Measurements from ENCODE around the gene MRPS11.
"Not testable (repeated sequence)": the region's sequence is repeated elsewhere in the genome, so short reads cannot be mapped to it uniquely, and the experiment has no call there.

Gene MRPS11

GRCh38 chr15:88467073-88467934 lies at the start of gene MRPS11, which contains the start of gene MRPL46:
Gene MRPS11, plus strand, starts transcription at chr15:88467708. Its CDS starts 10 bp downstream, at chr15:88467718.
Gene MRPL46, minus strand, starts transcription at chr15:88467388. Its CDS starts 11 bp downstream, at chr15:88467377.
- peaks cover 23 to 40% of the 10 kb centered on the region in 2 donors for H3K36me3 ChIP-seq (ENCODE audit: control insufficient read depth in 1 of 2, insufficient read depth in 2 of 2, low read length in 2 of 2)
- no peaks in the 10 kb centered on the region for H3K9me3 ChIP-seq (ENCODE audit: control insufficient read depth in 1 of 2, low read length in 2 of 2)

GRCh38 chr15:88419830-88420229 lies 47.7 kb upstream of the MRPS11 start:
- no peaks in the 10 kb centered on the region for H3K9me3 ChIP-seq (ENCODE audit: control insufficient read depth in 1 of 2, low read length in 2 of 2)
- no peaks in the 10 kb centered on the region for H3K27me3 ChIP-seq (ENCODE audit: low read depth, low read length)
- H3K36me3 ChIP-seq (ENCODE audit: control insufficient read depth in 1 of 2, insufficient read depth in 2 of 2, low read length in 2 of 2) = no peaks in the 10 kb centered on the region
- no peak overlapping the region for H3K27ac ChIP-seq (ENCODE audit: low read length)
- H3K4me3 ChIP-seq (ENCODE audit: low read depth in 1 of 2, low read length in 2 of 2) = no peak overlapping the region
- H3K4me1 ChIP-seq (ENCODE audit: control insufficient read depth in 1 of 2, insufficient read depth in 2 of 2, low read length in 2 of 2) = no peaks in the 10 kb centered on the region

More at GRCh38 chr15:88467073-88467934, at the start of gene MRPS11, which contains the start of gene MRPL46:
- Histone ChIP-seq H3K27ac (ENCODE audit: low read length) (peak within 1 kb of the TSS; percentile 91), H3K4me3 (ENCODE audit: low read depth in 1 of 2, low read length in 2 of 2) (peak within 1 kb of the TSS; percentile 89 to 98), H3K27me3 (ENCODE audit: low read depth, low read length) (no peaks in the 10 kb centered on the region), H3K4me1 (ENCODE audit: control insufficient read depth in 1 of 2, insufficient read depth in 2 of 2, low read length in 2 of 2) (peaks cover 8 to 26% of the 10 kb centered on the region in 2 donors)

- H3K27me3 ChIP-seq (ENCODE audit: low read depth, low read length) = no peaks in the 10 kb centered on the region
- no peak overlapping the region for H3K27ac ChIP-seq (ENCODE audit: low read length)
- no peaks in the 10 kb centered on the region for H3K36me3 ChIP-seq (ENCODE audit: control insufficient read depth in 1 of 2, insufficient read depth in 2 of 2, low read length in 2 of 2)
- no peaks in the 10 kb centered on the region for H3K9me3 ChIP-seq (ENCODE audit: control insufficient read depth in 1 of 2, low read length in 2 of 2)
- no peak overlapping the region for H3K4me3 ChIP-seq (ENCODE audit: low read depth in 1 of 2, low read length in 2 of 2)
- H3K4me1 ChIP-seq (ENCODE audit: control insufficient read depth in 1 of 2, insufficient read depth in 2 of 2, low read length in 2 of 2) = no peaks in the 10 kb centered on the region
Measured at GRCh38 chr15:88423331-88423730, 44.2 kb upstream of the MRPS11 start.

- Histone ChIP-seq H3K4me1 (ENCODE audit: control insufficient read depth in 1 of 2, insufficient read depth in 2 of 2, low read length in 2 of 2) (no peaks in the 10 kb centered on the region), H3K9me3 (ENCODE audit: control insufficient read depth in 1 of 2, low read length in 2 of 2) (no peaks in the 10 kb centered on the region), H3K27ac (ENCODE audit: low read length) (no peak overlapping the region), H3K36me3 (ENCODE audit: control insufficient read depth in 1 of 2, insufficient read depth in 2 of 2, low read length in 2 of 2) (no peaks in the 10 kb centered on the region), H3K4me3 (ENCODE audit: low read depth in 1 of 2, low read length in 2 of 2) (no peak overlapping the region), H3K27me3 (ENCODE audit: low read depth, low read length) (no peaks in the 10 kb centered on the region)
Measured at GRCh38 chr15:88426304-88426703, 41.2 kb upstream of the MRPS11 start.

GRCh38 chr15:88428053-88428452 lies 39.5 kb upstream of the MRPS11 start:
- Histone ChIP-seq H3K4me3 (ENCODE audit: low read depth in 1 of 2, low read length in 2 of 2) (no peak overlapping the region), H3K36me3 (ENCODE audit: control insufficient read depth in 1 of 2, insufficient read depth in 2 of 2, low read length in 2 of 2) (no peaks in the 10 kb centered on the region), H3K4me1 (ENCODE audit: control insufficient read depth in 1 of 2, insufficient read depth in 2 of 2, low read length in 2 of 2) (no peaks in the 10 kb centered on the region), H3K27me3 (ENCODE audit: low read depth, low read length) (no peaks in the 10 kb centered on the region), H3K9me3 (ENCODE audit: control insufficient read depth in 1 of 2, low read length in 2 of 2) (no peaks in the 10 kb centered on the region), H3K27ac (ENCODE audit: low read length) (no peak overlapping the region)

GRCh38 chr15:88428805-88429605 lies 38.5 kb upstream of the MRPS11 start:
- no peak overlapping the region for H3K4me3 ChIP-seq (ENCODE audit: low read depth in 1 of 2, low read length in 2 of 2)
- no peak overlapping the region for H3K27ac ChIP-seq (ENCODE audit: low read length)
- H3K4me1 ChIP-seq (ENCODE audit: control insufficient read depth in 1 of 2, insufficient read depth in 2 of 2, low read length in 2 of 2) = no peaks in the 10 kb centered on the region
- no peaks in the 10 kb centered on the region for H3K36me3 ChIP-seq (ENCODE audit: control insufficient read depth in 1 of 2, insufficient read depth in 2 of 2, low read length in 2 of 2)
- H3K27me3 ChIP-seq (ENCODE audit: low read depth, low read length) = no peaks in the 10 kb centered on the region
- H3K9me3 ChIP-seq (ENCODE audit: control insufficient read depth in 1 of 2, low read length in 2 of 2) = no peaks in the 10 kb centered on the region

GRCh38 chr15:88430051-88430450 lies 37.5 kb upstream of the MRPS11 start:
- Histone ChIP-seq H3K4me3 (ENCODE audit: low read depth in 1 of 2, low read length in 2 of 2) (no peak overlapping the region), H3K27me3 (ENCODE audit: low read depth, low read length) (no peaks in the 10 kb centered on the region), H3K27ac (ENCODE audit: low read length) (no peak overlapping the region), H3K9me3 (ENCODE audit: control insufficient read depth in 1 of 2, low read length in 2 of 2) (no peaks in the 10 kb centered on the region), H3K36me3 (ENCODE audit: control insufficient read depth in 1 of 2, insufficient read depth in 2 of 2, low read length in 2 of 2) (no peaks in the 10 kb centered on the region), H3K4me1 (ENCODE audit: control insufficient read depth in 1 of 2, insufficient read depth in 2 of 2, low read length in 2 of 2) (no peaks in the 10 kb centered on the region)

- H3K9me3 ChIP-seq (ENCODE audit: control insufficient read depth in 1 of 2, low read length in 2 of 2) = no peaks in the 10 kb centered on the region
- H3K4me3 ChIP-seq (ENCODE audit: low read depth in 1 of 2, low read length in 2 of 2) = no peak overlapping the region
- H3K27me3 ChIP-seq (ENCODE audit: low read depth, low read length) = no peaks in the 10 kb centered on the region
- no peak overlapping the region for H3K27ac ChIP-seq (ENCODE audit: low read length)
- H3K4me1 ChIP-seq (ENCODE audit: control insufficient read depth in 1 of 2, insufficient read depth in 2 of 2, low read length in 2 of 2) = no peaks in the 10 kb centered on the region
- no peaks in the 10 kb centered on the region for H3K36me3 ChIP-seq (ENCODE audit: control insufficient read depth in 1 of 2, insufficient read depth in 2 of 2, low read length in 2 of 2)
Measured at GRCh38 chr15:88431441-88431840, 36.1 kb upstream of the MRPS11 start.

- H3K4me3 ChIP-seq (ENCODE audit: low read depth in 1 of 2, low read length in 2 of 2) = no peak overlapping the region
- H3K27ac ChIP-seq (ENCODE audit: low read length) = no peak overlapping the region
- no peaks in the 10 kb centered on the region for H3K4me1 ChIP-seq (ENCODE audit: control insufficient read depth in 1 of 2, insufficient read depth in 2 of 2, low read length in 2 of 2)
- no peaks in the 10 kb centered on the region for H3K36me3 ChIP-seq (ENCODE audit: control insufficient read depth in 1 of 2, insufficient read depth in 2 of 2, low read length in 2 of 2)
- no peaks in the 10 kb centered on the region for H3K9me3 ChIP-seq (ENCODE audit: control insufficient read depth in 1 of 2, low read length in 2 of 2)
- no peaks in the 10 kb centered on the region for H3K27me3 ChIP-seq (ENCODE audit: low read depth, low read length)
Measured at GRCh38 chr15:88433046-88433685, 34.3 kb upstream of the MRPS11 start.

- H3K4me1 ChIP-seq (ENCODE audit: control insufficient read depth in 1 of 2, insufficient read depth in 2 of 2, low read length in 2 of 2); H3K27ac ChIP-seq (ENCODE audit: low read length); H3K36me3 ChIP-seq (ENCODE audit: control insufficient read depth in 1 of 2, insufficient read depth in 2 of 2, low read length in 2 of 2); H3K27me3 ChIP-seq (ENCODE audit: low read depth, low read length); H3K9me3 ChIP-seq (ENCODE audit: control insufficient read depth in 1 of 2, low read length in 2 of 2); H3K4me3 ChIP-seq (ENCODE audit: low read depth in 1 of 2, low read length in 2 of 2): not testable (repeated sequence)
Measured at GRCh38 chr15:88434106-88434505, 33.4 kb upstream of the MRPS11 start.

GRCh38 chr15:88438181-88438580 lies 29.3 kb upstream of the MRPS11 start:
- H3K36me3 ChIP-seq (ENCODE audit: control insufficient read depth in 1 of 2, insufficient read depth in 2 of 2, low read length in 2 of 2) = no peaks in the 10 kb centered on the region
- peaks cover 0 to 1% of the 10 kb centered on the region in 2 donors for H3K9me3 ChIP-seq (ENCODE audit: control insufficient read depth in 1 of 2, low read length in 2 of 2)
- no peaks in the 10 kb centered on the region for H3K27me3 ChIP-seq (ENCODE audit: low read depth, low read length)
- no peak overlapping the region for H3K27ac ChIP-seq (ENCODE audit: low read length)
- H3K4me3 ChIP-seq (ENCODE audit: low read depth in 1 of 2, low read length in 2 of 2) = no peak overlapping the region
- no peaks in the 10 kb centered on the region for H3K4me1 ChIP-seq (ENCODE audit: control insufficient read depth in 1 of 2, insufficient read depth in 2 of 2, low read length in 2 of 2)

All from muscle layer of duodenum (tissue), 2 donors.